GM18499 (cell line): ENCODE results near the gene ACOX1.
"Not testable (repeated sequence)": the region's sequence is repeated elsewhere in the genome, so short reads cannot be mapped to it uniquely, and the experiment has no call there.

Experiments used
- ATAC-seq: cut with Tn5 transposase; IDR thresholded peaks from one replicate; pipeline ENCODE4 v1.9.1; 2021; ENCODE audit warnings: moderate number of reproducible peaks; ENCODE audit not compliant: insufficient read depth, unreplicated experiment

The ACOX1 gene

DNA sequence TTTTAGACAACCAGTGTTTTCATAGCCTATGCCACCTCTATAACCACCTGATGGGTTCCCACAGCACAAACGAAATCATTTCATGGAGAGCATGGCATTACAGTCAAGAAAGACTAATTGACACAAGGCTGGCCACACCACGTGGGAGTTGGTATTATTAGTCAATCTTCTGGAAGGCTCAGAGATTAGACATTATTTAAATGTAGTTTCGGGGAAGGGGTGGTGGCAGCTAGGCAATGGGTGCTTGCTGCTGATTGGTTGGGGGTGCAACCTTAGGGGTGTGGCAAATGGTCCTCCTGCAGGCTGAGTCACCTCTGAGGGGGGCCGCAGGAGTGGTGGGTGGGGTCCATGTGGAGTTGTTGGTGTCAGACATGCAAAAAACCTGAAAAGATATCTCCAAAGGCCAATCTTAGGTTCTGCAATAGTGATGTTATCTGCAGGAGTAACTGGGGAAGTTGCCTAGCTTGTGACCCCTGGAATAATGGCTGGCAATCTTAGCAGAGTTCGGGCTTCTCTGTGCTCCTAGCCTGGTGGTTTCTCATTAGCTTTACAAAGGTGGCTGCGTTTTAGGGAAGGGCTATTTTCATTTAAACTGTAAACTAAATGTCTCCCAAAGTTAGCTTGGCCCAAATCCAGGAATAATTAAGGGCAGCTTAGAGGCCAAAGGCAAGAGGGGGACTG, 4.7 kb upstream of the ACOX1 start:
- ATAC-seq: no peak

DNA sequence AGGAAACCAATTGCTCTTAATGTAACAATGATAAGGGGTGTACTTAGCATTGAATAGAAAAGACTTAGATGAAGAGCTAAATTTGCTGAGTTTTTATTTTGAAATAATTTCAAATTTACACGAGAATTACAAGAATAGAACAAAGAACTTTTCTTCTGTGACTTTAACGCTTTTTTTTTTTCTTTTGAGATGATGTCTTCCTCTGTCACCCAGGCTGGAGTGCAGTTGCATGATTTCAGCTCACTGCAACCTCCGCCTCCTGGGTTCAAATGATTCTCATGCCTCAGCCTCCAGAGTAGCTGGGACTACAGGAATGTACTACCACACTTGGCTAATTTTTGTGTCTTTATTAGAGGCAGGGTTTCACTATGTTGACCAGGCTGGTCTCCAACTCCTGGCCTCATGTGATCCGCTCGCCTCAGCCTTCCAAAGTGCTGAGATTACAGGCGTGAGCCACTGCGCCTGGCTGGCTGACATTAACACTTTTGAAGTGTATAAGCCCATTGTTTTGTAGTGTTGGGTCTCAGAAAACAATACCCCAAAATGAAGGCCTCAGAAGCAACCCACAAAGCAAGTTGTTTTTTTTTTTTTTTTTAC, 2.2 kb upstream of the ACOX1 start:
- no peak for ATAC-seq

DNA sequence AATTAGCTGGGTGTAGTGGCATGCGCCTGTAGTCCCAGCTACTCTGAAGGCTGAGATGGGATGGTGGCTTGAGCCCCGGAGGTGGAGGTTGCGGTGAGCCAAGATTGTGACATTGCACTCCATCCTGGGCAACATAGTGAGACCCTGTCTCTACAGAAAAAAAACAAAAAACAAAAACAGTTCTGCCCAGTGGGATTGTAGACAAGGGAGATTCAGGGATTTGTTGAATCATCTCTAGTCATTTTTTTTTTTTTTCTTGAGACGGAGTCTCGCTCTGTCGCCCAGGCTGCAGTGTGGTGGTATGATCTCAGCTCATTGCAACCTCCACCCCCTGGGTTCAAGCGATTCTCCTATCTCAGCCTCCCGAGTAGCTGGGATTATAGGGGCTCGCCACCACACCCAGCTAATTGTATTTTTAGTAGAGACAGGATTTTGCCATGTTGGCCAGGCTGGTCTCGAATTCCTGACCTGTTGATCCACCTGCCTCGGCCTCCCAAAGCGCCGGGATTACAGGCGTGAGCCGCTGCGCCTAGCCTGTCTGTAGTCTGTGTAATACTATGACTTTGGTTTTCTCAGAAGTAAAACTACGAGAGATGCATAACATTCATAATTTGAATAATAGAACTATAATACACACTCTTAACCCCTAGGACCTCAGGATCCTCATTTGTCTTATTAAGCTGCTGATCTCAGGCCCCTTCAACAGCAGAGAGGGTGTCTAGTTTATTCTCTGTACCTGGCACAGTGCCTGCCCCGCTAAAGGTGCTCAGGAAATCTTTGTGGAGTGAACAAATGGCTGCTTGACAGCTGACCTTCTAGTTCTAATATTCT, 1.4 kb upstream of the ACOX1 start:
- ATAC-seq: no peak

DNA sequence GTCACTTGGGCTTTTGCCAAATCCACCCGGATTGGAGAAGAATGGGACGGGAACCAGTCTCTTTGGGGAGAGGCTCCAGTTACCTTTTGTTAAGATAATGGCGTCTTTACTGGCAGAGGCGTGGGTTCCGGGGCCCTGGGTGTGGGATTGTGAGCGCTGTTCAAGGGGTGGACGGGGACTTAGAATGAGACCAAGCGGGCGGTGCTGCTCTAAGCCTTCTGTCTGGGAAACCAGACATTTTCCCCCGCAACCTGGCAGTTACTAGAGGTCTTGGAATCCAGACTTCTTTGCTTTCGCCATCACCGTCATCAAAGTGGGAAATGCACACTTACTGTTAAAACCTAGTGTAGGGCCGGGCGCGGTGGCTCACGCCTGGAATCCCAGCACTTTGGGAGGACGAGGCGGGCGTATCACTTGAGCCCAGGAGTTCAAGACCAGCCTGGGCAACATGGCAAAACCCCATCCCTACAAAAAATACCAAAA, 780 bp upstream of the ACOX1 start:
- ATAC-seq: no peak

DNA sequence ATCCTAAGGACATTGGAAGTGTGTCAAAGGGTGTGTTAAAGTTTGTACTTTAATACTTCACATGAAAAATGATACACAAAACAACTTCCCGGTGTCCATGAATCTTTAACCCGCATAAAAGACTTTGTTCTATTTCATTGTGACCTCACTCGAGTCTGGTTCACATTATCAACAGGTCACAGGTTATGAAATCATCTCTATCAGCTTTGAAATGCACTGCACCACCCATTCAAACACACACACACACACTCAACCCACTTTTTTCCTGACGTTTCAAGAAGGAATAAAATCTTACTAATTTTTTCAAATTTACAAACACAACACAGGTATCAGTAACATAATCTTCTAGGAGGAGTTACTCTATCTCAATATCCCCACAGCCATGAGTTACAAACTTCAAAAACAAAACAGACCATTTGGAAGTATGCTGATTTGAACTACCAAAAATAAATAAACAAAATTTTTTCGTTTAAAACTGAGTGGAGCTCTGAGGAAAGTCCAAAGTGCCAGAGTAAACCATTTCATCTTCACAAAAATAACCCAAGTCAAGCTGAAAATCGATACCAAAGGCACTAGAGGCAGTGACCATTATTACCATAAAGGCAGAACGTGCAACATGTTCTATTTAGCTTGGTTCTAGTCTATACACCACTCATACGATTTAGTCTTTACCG, 2.7 kb downstream of the ACOX1 start:
- no peak for ATAC-seq

DNA sequence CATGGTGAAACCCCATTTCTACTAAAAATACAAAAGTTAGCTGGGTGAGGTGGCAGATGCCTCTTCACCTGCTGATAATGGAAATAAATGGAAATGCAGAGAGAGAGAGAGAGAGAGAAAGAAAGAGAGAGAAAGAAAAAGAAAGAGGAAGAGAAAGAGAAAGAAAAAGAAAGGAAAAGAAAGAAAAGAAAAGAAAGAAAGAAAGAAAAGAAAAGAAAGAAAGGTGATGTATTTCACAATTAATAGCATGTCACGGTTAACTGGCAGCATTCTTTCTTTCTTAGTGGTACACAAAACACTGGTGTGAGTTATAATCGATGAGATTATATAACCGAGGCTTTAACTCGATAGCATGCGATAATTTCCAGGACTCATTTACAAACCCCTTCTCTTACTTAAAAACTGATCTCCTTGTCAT, 3.2 kb downstream of the ACOX1 start:
- ATAC-seq: no peak

DNA sequence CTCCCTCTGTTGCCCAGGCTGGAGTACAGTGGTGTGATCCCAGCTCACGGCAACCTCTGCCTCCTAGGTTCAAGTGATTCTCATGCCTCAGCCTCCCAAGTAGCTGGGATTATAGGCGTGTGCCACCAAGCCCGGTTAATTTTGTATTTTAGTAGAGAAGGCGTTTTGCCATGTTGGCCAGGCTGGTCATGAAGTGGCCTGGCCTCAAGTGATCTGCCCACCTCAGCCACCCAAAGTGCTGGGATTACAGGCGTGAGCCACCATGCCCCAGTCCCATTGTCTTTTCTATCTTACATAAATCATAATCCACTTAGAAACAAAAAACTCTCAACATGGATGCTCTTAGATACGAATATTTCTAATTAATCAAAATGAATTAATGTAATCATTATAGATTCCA, 3.8 kb downstream of the ACOX1 start:
- ATAC-seq: not testable (repeated sequence)

DNA sequence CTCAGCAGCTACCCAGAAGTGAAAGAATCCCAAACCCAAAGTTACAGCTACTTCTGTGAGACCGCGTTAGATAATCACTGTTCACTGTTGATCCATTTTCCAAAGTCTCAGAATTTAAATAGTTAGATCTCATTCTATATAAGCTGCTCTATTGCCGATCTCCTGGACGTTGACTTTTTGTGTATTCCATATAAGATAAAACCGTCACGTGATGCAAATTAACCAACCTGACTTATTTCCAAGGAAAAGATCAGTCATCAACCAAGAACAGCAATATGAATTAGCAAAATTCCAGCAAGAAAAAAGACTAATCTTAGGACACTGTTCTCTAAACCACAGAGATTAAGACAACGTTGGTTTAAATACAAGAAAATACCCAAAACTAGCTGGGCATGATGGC, 8.3 kb downstream of the ACOX1 start:
- no peak for ATAC-seq

DNA sequence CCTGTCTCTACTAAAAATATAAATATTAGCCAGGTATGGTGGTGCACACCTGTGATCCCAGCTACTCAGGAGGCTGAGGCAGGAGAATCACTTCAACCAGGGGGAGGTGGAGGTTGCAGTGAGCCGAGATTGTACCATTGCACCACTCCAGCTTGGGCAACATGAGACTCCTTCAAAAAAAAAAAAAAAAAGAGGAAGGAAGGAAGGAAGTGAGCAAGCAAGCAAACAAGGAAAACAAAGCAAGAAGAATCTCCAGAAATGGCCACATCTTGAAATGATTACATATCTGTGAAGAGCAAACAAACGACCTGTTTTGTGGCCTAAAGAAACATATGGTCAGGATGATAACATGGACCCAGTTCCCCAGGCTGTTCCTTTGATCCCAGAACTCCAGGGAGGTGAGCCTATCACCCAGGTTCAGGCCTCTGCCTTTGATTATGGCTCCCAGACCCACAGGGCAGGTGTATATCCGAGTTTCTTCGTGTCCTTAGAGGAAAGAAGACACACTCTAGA, 8.9 kb downstream of the ACOX1 start:
- no peak for ATAC-seq

DNA sequence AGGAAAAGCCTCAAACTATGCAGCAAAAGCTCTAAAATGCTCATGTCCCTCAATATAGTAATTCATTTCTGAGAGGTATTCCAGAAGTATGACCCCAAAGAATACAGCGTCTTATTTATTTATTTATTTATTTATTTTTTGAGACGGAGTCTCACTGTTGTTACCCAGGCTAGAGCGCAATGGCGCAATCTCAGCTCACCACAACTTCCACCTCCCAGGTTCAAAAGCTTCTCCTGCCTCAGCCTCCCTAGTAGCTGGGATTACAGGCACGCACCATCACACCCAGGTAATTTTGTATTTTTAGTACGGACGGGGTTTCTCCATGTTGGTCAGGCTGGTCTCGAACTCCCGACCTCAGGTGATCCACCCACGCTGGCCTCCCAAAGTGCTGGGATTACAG, 9.9 kb downstream of the ACOX1 start:
- not testable (repeated sequence) for ATAC-seq

DNA sequence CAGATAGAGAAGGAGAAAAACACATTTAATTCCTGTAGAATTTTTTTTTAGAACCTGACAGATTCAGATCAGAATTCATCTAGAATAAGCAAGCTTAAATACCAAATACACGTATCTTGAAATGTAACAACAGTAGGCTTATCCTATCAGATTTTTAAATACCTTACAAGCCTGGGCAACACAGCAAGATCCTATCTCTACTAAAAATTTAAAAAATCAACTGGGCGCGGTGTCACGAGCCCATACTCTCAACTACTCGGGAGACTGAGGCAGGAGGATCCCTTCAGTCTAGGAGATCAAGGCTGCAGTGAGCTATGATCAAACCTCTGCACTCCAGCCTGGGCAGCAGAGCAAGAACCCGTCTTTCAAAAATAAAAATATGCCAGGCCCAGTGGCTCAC, 13.5 kb downstream of the ACOX1 start:
- no peak for ATAC-seq

DNA sequence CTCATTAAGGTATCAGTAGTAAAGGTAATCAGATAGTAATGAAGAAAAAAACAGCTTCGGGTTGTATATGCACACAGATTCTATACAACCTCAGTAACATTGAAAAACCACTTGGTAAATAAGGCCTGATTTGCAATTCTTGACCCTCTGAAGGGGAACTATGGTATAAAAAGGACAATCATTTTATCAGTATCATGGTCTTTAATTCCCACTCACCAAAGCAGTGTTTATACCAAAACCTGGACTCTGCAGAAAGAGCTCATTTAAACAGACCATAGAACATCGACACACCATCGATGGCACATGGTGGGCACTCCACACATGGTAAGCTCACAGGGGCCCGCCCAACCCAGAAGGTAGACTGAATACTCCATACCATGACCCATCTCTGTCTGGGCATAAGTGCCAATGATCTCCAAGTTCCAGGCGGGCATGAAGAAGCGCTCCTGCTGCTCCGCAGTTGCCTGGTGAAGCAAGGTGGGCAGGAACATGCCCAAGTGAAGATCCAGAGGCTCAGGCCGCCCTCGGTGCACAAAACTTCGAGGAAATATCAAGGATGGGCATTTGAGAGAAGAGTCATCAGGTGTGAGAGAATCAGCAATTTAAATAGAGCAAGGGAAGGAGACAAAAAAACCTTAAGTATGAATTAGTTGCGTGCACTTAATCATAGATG, 19.0 kb downstream of the ACOX1 start:
- ATAC-seq: no peak

DNA sequence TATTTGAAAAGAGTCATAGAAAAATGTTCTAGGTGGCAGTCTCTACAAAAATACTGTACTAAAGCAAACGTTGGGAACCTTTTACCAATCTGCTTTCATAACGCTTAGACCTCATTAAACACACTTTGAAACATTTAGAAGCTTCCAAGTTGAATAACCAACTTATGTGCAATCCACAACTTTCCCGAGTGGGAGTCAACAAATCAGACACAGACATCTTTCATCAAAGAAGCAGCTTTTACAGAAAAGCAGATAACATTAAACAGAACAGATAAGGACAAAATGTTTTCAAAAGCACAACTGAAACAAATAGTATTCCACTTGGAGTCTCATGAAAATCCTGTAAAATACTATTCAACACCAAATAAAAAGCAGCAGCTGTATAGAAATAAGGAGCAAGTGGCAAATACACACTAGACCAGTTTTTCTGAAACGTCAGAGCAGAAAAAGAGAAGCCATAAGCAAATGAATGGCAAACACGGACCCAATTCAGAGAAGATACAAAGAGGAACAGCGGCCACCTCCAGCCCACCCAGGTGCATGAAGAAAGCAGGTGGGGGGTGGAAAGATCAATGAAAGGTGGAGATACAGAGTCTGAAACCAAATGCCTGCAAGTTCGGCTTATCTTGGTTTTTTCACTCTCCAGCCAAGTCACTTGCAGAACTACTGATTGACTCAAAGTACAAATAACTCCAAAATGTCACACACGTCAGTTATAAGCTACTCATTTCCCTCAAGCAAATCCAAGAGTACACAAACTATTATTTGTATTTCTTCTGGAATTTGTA, 19.7 kb downstream of the ACOX1 start:
- no peak for ATAC-seq

DNA sequence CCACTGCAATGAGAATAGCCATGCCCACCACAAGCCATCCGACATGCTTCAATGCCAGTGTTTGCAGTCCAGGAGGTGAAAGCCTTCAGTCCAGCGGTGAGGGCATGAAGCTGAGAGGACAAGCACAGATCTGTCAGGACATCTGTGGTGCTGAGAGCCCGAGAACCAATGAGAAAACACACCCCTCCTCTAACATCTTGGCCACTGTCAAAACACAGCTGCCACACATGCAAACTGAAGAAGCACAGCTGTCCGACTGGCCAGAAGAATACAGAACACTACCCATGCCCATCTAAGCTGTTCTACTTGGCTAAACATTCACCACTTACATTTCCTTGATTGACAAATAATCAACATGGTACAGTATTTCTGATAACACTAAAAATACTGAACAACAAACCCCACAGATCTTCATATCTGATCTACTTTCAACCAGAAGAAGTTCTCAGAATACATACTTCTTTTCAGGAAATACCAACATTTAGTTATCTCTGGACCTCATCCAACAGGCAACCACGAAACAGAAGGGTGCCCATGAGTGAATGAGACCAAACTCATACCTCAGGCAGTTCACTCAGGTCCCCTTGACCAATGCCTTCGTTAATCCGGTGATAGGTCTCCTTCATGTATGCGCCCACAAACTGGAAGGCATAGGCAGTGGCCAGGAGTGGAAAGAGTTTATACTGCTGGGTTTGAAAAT, 28.0 kb downstream of the ACOX1 start:
- ATAC-seq: no peak

DNA sequence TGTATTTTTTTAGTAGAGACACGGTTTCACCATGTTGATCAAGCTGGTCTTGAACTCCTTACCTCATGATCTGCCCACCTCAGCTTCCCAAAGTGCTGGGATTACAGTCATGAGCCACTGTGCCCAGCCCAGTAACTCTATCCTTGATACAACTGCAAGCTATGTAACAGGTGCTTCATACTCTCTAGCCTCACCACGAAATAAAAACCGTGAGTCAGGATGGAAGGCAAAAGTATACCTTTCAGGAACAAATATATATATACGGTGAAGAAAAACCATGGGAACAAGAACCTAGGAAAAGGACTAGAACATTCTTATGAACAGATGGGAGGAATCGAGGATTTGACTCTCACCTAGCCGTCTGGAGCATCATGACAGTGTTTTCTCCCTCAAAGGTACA, 28.5 kb downstream of the ACOX1 start:
- ATAC-seq: no peak

DNA sequence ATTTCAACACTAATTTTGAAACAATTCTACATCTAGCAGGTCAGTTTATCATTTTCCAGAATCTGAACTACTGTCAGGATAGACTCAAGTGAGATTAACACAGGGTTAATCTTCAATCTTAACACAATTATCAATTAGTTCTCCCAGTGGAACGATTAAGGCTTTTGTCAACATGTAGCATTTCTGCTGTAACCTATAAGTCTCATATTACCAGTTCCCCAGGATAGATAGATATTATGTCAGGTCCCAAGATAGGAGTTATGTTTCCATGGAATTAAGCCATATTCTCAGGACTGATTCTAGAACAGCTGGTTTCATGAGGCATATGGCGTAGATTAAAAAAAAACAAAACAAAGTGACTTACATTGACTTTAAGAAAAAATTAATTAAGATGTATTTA, 33.8 kb downstream of the ACOX1 start:
- ATAC-seq: no peak

DNA sequence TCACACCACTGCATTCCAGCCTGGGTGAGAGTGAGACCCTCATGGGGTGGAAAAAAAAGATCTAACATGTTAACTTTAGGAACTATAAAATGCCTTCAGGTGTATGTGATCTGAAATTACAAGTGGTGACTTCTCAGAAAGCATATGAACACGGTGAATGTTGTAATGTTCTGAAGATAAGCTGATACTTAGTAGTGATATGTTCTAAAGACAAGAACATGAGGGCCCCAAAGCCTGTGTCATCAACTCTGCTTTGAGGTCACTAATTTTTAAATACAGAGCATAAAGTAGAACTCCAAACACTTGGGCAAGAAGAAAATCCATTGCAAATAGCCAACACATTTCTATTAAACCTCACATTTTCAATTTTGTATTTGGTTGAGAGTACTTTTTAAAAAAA, 35.5 kb downstream of the ACOX1 start:
- ATAC-seq: no peak

DNA sequence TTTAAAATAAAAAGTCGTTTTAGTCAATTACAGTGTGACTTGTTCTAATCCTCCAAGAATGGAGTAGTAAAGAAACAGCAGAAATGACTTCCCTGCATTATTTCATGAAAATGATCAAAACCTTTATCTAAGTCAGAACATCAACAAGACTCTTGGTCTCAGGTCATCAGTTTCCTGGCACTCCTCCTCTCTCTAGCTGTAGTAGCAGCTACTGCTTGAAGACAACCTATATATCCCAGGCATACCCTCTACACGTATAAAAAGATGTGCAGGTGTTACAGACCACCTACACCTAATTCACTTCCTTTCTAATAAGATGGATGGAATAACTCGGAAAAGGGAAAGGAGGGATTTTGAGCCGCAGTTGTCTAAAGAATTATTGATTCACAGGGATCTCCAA, 36.5 kb downstream of the ACOX1 start:
- ATAC-seq: no peak

DNA sequence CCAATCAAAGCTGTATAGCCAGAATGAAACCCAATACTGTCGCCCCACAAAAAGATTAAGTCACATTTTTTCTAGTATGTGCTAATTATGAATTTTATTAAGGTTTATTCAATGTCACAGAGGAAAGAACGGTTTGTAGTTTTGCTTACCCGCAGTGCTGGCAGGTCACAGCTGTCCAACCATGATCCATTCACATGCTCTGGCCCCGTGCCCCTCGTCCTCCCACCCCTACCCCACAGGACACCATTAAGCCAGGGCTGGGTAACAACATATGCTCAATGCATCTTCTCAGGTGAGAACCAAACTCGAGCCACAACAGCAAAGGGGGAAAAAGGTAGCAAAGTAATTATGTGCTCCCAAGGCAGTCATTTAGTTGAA, 37.5 kb downstream of the ACOX1 start:
- ATAC-seq: no peak
